Measurements from ENCODE around the gene CPS1. TPM values are rescaled to one million over a fixed set of nuclear protein-coding genes. Genes with fewer than 3 reads are reported as not detected.

CPS1 gene
- total RNA-seq, 1 donor from 2014 or later = 3.1 TPM

GRCh38 chr2:210555555-210555954, 844 bp upstream of the CPS1 start:
- no peak for DNase-seq
- Histone ChIP-seq H3K27me3 (no peaks in the 10 kb centered on the region), H3K4me3 (no peak overlapping the region), H3K36me3 (no peaks in the 10 kb centered on the region), H3K9me3 (no peaks in the 10 kb centered on the region), H3K27ac (no peak overlapping the region), H3K4me1 (no peaks in the 10 kb centered on the region)
- no peak for ATAC-seq
- intact Hi-C loops (cut with DNase I) = no loop called here
- no peak for TF ChIP-seq CTCF (IDR thresholded peaks at IDR 0.05)

GRCh38 chr2:210557721-210558120, 1.3 kb downstream of the CPS1 start:
- TF ChIP-seq CTCF (IDR thresholded peaks at IDR 0.05) = no peak
- Histone ChIP-seq H3K4me3 (no peak overlapping the region), H3K27ac (no peak overlapping the region), H3K4me1 (no peaks in the 10 kb centered on the region), H3K27me3 (no peaks in the 10 kb centered on the region), H3K36me3 (no peaks in the 10 kb centered on the region), H3K9me3 (no peaks in the 10 kb centered on the region)
- DNase-seq (no peak), ATAC-seq (no peak)
- intact Hi-C loops (cut with DNase I) = no loop called here

- Histone ChIP-seq H3K4me3 (no peak overlapping the region), H3K9me3 (no peaks in the 10 kb centered on the region), H3K4me1 (no peaks in the 10 kb centered on the region), H3K27me3 (no peaks in the 10 kb centered on the region), H3K36me3 (no peaks in the 10 kb centered on the region), H3K27ac (no peak overlapping the region)
- TF ChIP-seq CTCF (IDR thresholded peaks at IDR 0.05) = no peak
- ATAC-seq = no peak
- no peak for DNase-seq
- intact Hi-C loops (cut with DNase I) = no loop called here
These were observed 2.3 kb downstream of the CPS1 start for GRCh38 chr2:210558708-210559107.

- Histone ChIP-seq H3K4me1 (no peaks in the 10 kb centered on the region), H3K9me3 (no peaks in the 10 kb centered on the region), H3K27ac (no peak overlapping the region), H3K36me3 (no peaks in the 10 kb centered on the region), H3K27me3 (no peaks in the 10 kb centered on the region), H3K4me3 (no peak overlapping the region)
- no peak for TF ChIP-seq CTCF (IDR thresholded peaks at IDR 0.05)
- intact Hi-C loops (cut with DNase I) = no loop called here
- DNase-seq = no peak
- ATAC-seq = no peak
These were observed 2.8 kb downstream of the CPS1 start for GRCh38 chr2:210559182-210559581.

GRCh38 chr2:210561475-210561874, 5.1 kb downstream of the CPS1 start:
- TF ChIP-seq CTCF (IDR thresholded peaks at IDR 0.05) = no peak
- intact Hi-C loops (cut with DNase I) = no loop called here
- Histone ChIP-seq H3K4me3 (no peak overlapping the region), H3K27me3 (no peaks in the 10 kb centered on the region), H3K36me3 (no peaks in the 10 kb centered on the region), H3K27ac (no peak overlapping the region), H3K4me1 (no peaks in the 10 kb centered on the region), H3K9me3 (no peaks in the 10 kb centered on the region)
- ATAC-seq (no peak), DNase-seq (no peak)

GRCh38 chr2:210562091-210562490, 5.7 kb downstream of the CPS1 start:
- H3K9me3 ChIP-seq = no peaks in the 10 kb centered on the region
- no peaks in the 10 kb centered on the region for H3K36me3 ChIP-seq
- H3K4me3 ChIP-seq = no peak overlapping the region
- DNase-seq (no peak), ATAC-seq (no peak)
- TF ChIP-seq CTCF (IDR thresholded peaks at IDR 0.05) = no peak
- H3K27ac ChIP-seq = no peak overlapping the region
- no peaks in the 10 kb centered on the region for H3K4me1 ChIP-seq
- intact Hi-C loops (cut with DNase I) = no loop called here
- no peaks in the 10 kb centered on the region for H3K27me3 ChIP-seq

Data from upper lobe of right lung (tissue), 1 donor.